GM18526 (cell line): ENCODE data around the gene TNIK.

Source experiments
- POLR2A ChIP-seq: IDR thresholded peaks from 3 replicates; pipeline ENCODE4 v1.6.1; 2011; ENCODE audit not compliant: insufficient read length; ENCODE audit errors: extremely low read depth

Gene TNIK

GRCh38 chr3:171295484-171296373 lies 164.5 kb downstream of the TNIK start:
- TF ChIP-seq POLR2A, result no peak

GRCh38 chr3:171293142-171293782 lies 166.9 kb downstream of the TNIK start:
- TF ChIP-seq POLR2A, result no peak

- no peak for TF ChIP-seq POLR2A
These were observed 169.5 kb downstream of the TNIK start for GRCh38 chr3:171290680-171291079.

- TF ChIP-seq POLR2A, result no peak
These were observed 170.9 kb downstream of the TNIK start for GRCh38 chr3:171289291-171289690.

- TF ChIP-seq POLR2A, result no peak
These were observed 173.5 kb downstream of the TNIK start for GRCh38 chr3:171286580-171287249.

- TF ChIP-seq POLR2A, result no peak
These were observed 174.9 kb downstream of the TNIK start for GRCh38 chr3:171285287-171285686.

- TF ChIP-seq POLR2A, result no peak
These were observed 175.7 kb downstream of the TNIK start for GRCh38 chr3:171284308-171285075.

GRCh38 chr3:171283848-171284222 lies 176.4 kb downstream of the TNIK start:
- no peak for TF ChIP-seq POLR2A

GRCh38 chr3:171283183-171283847 lies 176.9 kb downstream of the TNIK start:
- TF ChIP-seq POLR2A, result no peak

GRCh38 chr3:171282041-171282440 lies 178.2 kb downstream of the TNIK start:
- no peak for TF ChIP-seq POLR2A

GRCh38 chr3:171281256-171281992 lies 178.8 kb downstream of the TNIK start:
- TF ChIP-seq POLR2A, result no peak

- no peak for TF ChIP-seq POLR2A
These were observed 180.2 kb downstream of the TNIK start for GRCh38 chr3:171279972-171280371.

- no peak for TF ChIP-seq POLR2A
These were observed 182.0 kb downstream of the TNIK start for GRCh38 chr3:171278299-171278590.
